ENCODE results near the gene PYY. TPM values are rescaled to one million over a fixed set of nuclear protein-coding genes. Genes with fewer than 3 reads are reported as not detected.

Gene PYY
- total RNA-seq, 1 donor from 2014 or later, result not detected

- DNase-seq, result no peak
Observed at GRCh38 chr17:43914451-43914850, 39.3 kb downstream of the PYY start.

DNA sequence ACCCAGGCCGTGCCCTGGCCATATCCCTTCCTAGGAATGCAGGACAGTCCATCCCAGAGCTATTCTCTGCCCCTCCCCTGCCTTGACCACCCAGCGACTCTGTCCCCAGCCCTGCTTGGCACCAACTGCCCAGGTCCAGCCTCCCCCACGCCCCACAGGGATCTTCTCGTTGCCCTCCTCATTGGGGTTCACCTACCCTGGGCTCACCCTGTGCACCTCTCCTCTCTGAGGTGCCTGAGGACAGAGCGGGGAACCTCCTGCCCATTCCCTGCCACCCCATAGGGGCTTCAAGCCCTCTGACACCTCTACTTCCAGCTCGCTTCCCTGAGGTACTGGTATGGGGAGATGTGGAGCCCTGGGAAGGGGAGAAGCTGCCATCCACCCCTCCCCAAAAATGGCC lies 40.2 kb downstream of the PYY start:
- DNase-seq, result no peak

- no peak for DNase-seq
Observed at GRCh38 chr17:43912635-43913304, 41.0 kb downstream of the PYY start.

DNA sequence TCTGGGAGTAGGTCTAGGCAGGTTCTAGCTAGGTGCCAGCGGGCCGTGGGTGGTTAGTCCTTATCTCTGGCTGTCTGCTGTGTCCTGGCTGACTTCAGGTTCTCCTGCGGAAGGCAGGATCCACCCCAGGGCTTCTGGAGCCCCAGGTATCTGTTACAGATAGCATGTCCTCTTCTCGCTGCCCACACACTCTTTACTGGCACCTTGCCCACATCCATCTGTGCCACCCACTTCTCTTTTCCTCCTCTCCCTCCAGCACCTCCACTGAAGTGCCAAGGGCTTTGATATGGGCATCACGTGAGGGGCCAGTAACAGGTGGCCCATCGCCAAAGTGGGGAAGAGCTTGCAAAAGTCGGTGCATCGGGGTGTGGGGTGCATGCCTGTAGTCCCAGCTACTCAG lies 41.8 kb downstream of the PYY start:
- DNase-seq, result no peak

- DNase-seq, result no peak
Observed at GRCh38 chr17:43909537-43910231, 44.1 kb downstream of the PYY start.

- DNase-seq, result peak; percentile 85
Observed at GRCh38 chr17:43907998-43908721, 45.6 kb downstream of the PYY start.

DNA sequence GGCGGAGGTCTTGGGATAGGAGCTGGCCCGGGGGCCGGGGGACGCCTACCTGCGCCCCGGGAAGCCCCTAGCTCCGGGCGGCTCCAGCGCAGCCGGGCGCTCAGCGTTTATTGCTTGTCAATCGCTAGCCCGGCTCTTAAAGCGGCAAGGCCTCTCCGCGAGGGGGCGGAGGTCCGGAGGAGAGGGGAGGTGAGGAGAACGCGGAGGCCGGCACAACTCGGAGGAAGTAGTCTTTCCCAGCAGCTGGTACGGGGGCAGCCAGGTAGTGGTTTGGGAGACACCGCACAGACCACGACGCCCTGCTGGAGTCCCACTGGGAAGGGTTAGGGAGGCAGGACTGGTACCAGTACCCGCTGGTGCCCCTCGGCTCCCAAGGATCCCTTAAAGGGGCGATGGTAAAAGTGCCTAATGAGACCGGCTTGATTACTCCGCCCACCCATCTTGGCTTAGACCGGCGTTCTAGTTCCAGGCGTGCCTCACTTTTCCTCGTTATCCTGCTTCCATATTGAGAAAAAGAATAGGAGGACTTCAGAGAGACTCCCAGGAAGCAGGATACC lies 46.2 kb downstream of the PYY start, which contains the start of gene MPP2:
MPP2 (minus strand) TSS at position 112 of the 557 bp plus-strand sequence. CDS start 3,076 bp downstream, outside the sequence.
- peak; percentile 80 for DNase-seq

DNA sequence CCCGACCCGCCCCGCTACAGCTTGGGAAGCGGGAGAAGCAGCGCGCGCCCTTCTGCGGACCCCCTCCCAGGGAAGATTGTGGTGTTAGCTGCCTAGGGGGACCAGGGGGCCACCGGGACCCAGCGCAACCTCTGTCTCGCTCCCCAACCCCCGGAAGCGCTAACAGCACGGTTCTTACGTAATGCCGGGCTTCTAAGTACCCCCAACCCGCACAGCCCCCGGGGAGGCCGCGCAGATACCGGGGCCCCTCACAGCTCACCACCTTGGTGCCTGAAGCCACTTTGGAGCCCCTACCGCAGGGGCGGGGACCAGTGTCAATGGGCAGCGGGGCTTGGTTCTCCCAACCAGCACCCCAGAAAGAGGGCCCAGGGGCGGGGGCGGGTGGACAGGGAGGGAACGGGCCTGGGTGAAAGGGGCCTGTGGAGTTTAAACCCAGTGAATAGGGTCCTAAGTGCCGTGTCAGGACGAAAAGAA lies 46.8 kb downstream of the PYY start:
- DNase-seq, result no peak

DNA sequence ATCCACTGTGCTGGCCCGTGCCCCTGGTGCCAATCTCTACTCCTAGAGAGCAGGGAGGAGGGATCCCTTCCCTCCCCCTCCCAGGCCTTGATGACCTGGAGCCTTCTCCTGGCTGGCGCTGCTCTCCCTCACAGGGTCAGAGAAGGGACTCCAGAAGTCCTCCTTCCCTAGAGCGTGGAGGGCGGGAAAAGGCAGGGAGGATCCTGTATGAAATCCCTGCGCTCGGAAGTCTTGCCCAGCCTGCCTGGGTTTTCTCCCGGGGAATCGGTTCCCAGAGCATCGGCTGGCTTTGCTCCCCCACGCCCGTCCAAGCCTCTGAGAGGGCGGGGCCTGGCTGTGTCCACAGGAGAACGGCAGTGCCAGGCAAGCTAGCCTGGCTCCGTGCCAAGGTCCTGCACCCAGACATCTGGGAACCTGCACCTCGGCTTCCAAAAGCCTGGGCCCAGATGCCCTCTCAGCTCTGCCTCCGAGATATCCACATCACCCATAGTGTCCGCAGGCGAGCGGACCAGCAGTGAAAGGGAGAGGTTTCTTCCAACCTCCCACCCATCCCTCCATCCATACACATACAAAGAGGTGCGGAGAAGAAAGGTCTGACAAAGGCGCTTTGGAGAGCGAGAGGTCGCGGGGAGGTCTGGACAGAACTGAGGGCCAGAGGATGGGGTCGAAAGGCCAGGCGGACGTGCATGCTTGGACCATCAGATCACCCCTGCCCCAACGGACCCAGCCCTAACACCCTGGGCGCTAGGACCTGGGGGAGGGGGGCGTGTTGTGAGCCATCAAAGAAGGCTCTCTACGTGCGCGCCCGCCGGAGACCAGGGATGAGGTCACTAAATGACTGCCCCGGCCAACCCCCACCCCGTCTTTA lies 47.5 kb downstream of the PYY start:
- DNase-seq, result peak; percentile 79

GRCh38 chr17:43905400-43905984 lies 48.2 kb downstream of the PYY start:
- DNase-seq, result no peak

Other genes with a start within 250 kb of the PYY start
- gene SOST, start 195.1 kb downstream of the PYY start, total RNA-seq, result not detected
- 38.2 TPM for gene DUSP3, start 175.0 kb downstream of the PYY start, total RNA-seq
- not detected for gene CFAP97D1, start 173.5 kb downstream of the PYY start, total RNA-seq
- 27.1 TPM for gene MPP3, start 120.8 kb downstream of the PYY start, total RNA-seq
- not detected for gene CD300LG, start 106.8 kb downstream of the PYY start, total RNA-seq
- gene MPP2, start 46.4 kb downstream of the PYY start, total RNA-seq, result 14.2 TPM
- not detected for gene PPY, start 11.5 kb downstream of the PYY start, total RNA-seq
- gene NAGS, start 50.7 kb upstream of the PYY start, total RNA-seq, result 0.78 TPM
- 36.3 TPM for gene TMEM101, start 61.0 kb upstream of the PYY start, total RNA-seq
- gene LSM12, start 112.7 kb upstream of the PYY start, total RNA-seq, result 22.8 TPM
- gene G6PC3, start 116.8 kb upstream of the PYY start, total RNA-seq, result 11.4 TPM
- 101 TPM for gene HDAC5, start 169.7 kb upstream of the PYY start, total RNA-seq
- 0.78 TPM for gene HROB, start 188.0 kb upstream of the PYY start, total RNA-seq
- not detected for gene ASB16, start 216.8 kb upstream of the PYY start, total RNA-seq
- 26.0 TPM for gene TMUB2, start 233.0 kb upstream of the PYY start, total RNA-seq
- 66.0 TPM for gene ATXN7L3, start 245.9 kb upstream of the PYY start, total RNA-seq